PC-3 (cell line): ENCODE measurements around the gene HEPACAM2. TPM values are rescaled to one million over a fixed set of nuclear protein-coding genes. Genes with fewer than 3 reads are reported as not detected.

Source experiments
- ATAC-seq: fragments of 200-7000 bp; cut with Tn5 transposase; 2 replicates; pipeline ENCODE4 v1.9.1; 2020; ENCODE audit warnings: mild to moderate bottlenecking, moderate library complexity
- BruUV-seq: library from RNA; stranded (reverse); fragments of 400-500 nt; replicated peaks from 2 replicates; lab custom pipeline; 2021; lab: Mats Ljungman, UMichigan
- CTCF ChIA-PET: fragments of 300-600 bp; sonication (Branson Sonifier 250); formaldehyde crosslinking; loops from one replicate; lab custom pipeline; 2022; ENCODE audit warnings: antibody characterized with exemption; lab: Charles Lee
- POLR2A ChIA-PET: fragments of 300-600 bp; sonication (Branson Sonifier 250); formaldehyde crosslinking; loops from one replicate; lab custom pipeline; 2022; ENCODE audit warnings: antibody characterized with exemption; ENCODE audit not compliant: unreplicated experiment; lab: Charles Lee
- DNase-seq: peaks from one replicate; pipeline ENCODE4 v3.0.0-alpha.2; 2015
- H2AFZ ChIP-seq: fragments of 300-600 bp; sonication (generic); 2 replicates; pipeline ENCODE4 v1.6.0; 2016; ENCODE audit warnings: antibody characterized with exemption, low read length
- H3F3A ChIP-seq: fragments of 300-600 bp; sonication (generic); one replicate; pipeline ENCODE4 v1.6.0; 2017; ENCODE audit warnings: antibody characterized with exemption, low read length, control low read depth, mild to moderate bottlenecking; ENCODE audit not compliant: unreplicated experiment
- H3K27ac ChIP-seq: fragments of 300-600 bp; sonication (generic); 2 replicates; pipeline ENCODE4 v1.5.1; 2016; ENCODE audit warnings: mild to moderate bottlenecking, low read length
- H3K27me3 ChIP-seq: fragments of 300-600 bp; sonication (generic); 2 replicates; pipeline ENCODE4 v1.6.1; 2016; ENCODE audit warnings: low read length, mixed read lengths
- H3K36me3 ChIP-seq: fragments of 300-600 bp; sonication (generic); 2 replicates; pipeline ENCODE4 v1.6.1; 2016; ENCODE audit warnings: low read depth, mixed run types, low read length, mixed read lengths
- H3K4me1 ChIP-seq: fragments of 300-600 bp; sonication (generic); 2 replicates; pipeline ENCODE4 v1.5.1; 2016; ENCODE audit warnings: low read length; ENCODE audit not compliant: insufficient read depth
- H3K4me2 ChIP-seq: fragments of 300-600 bp; sonication (generic); 2 replicates; pipeline ENCODE4 v1.6.0; 2016; ENCODE audit warnings: low read length
- H3K4me3 ChIP-seq: fragments of 300-600 bp; sonication (generic); 2 replicates; pipeline ENCODE4 v1.5.1; 2016; ENCODE audit warnings: mild to moderate bottlenecking, low read length, mixed read lengths
- H3K79me2 ChIP-seq: fragments of 300-600 bp; sonication (generic); 2 replicates; pipeline ENCODE4 v1.6.1; 2017; ENCODE audit warnings: low read length, mixed read lengths
- H3K9ac ChIP-seq: fragments of 300-600 bp; sonication (generic); 2 replicates; pipeline ENCODE4 v1.6.0; 2016; ENCODE audit warnings: mild to moderate bottlenecking, low read length
- H3K9me2 ChIP-seq: fragments of 300-600 bp; sonication (generic); replicated peaks from 2 replicates; pipeline ENCODE4 v1.6.1; 2016; ENCODE audit warnings: mixed run types, low read length, mixed read lengths
- H3K9me3 ChIP-seq: fragments of 300-600 bp; sonication (generic); 2 replicates; pipeline ENCODE4 v1.6.1; 2016; ENCODE audit warnings: low read length, mixed read lengths
- H4K20me1 ChIP-seq: fragments of 300-600 bp; sonication (generic); 2 replicates; pipeline ENCODE4 v1.6.1; 2016; ENCODE audit warnings: low read length, mixed read lengths
- CTCF ChIP-seq: fragments of 300-600 bp; sonication (generic); conservative IDR thresholded peaks from 2 replicates; pipeline ENCODE4 v1.5.1; 2017; ENCODE audit warnings: antibody characterized with exemption, low read depth, mild to moderate bottlenecking, low read length
- EZH2 ChIP-seq: fragments of 300-600 bp; sonication (generic); IDR thresholded peaks from one replicate; pipeline ENCODE4 v1.6.1; 2017; ENCODE audit warnings: antibody characterized with exemption, mild to moderate bottlenecking, low read length; ENCODE audit not compliant: unreplicated experiment
- EZH2phosphoT487 ChIP-seq: fragments of 300-600 bp; sonication (generic); IDR thresholded peaks from 2 replicates; pipeline ENCODE4 v1.6.1; 2018; ENCODE audit warnings: mild to moderate bottlenecking, antibody characterized with exemption, low read length, borderline replicate concordance
- intact Hi-C: fragments of 100-400 bp; cut with micrococcal nuclease; formaldehyde crosslinking; loops from 2 replicates; pipeline ENCODE4 v1.9.0; 2023
- total RNA-seq: library from RNA; depleted of rRNA; stranded (reverse); fragments of >200 nt; gene quantifications from 2 replicates; pipeline ENCODE4 v1.2.3, GENCODE V29; 2014

Gene HEPACAM2
- total RNA-seq, 1 experiment from 2014 or later: not detected

GRCh38 chr7:93218997-93219827 is 7.1 kb downstream of the HEPACAM2 start:
- Histone ChIP-seq H4K20me1 (no peaks in the 10 kb centered on the region), H3K27ac (no peak overlapping the region), H3K79me2 (no peaks in the 10 kb centered on the region), H3K9ac (no peak overlapping the region), H2AFZ (no peak overlapping the region), H3K4me3 (no peak overlapping the region), H3K36me3 (no peaks in the 10 kb centered on the region), H3K9me2 (no peaks in the 10 kb centered on the region), H3K4me2 (no peak overlapping the region), H3K9me3 (no peaks in the 10 kb centered on the region), H3F3A (no peaks in the 10 kb centered on the region), H3K4me1 (no peaks in the 10 kb centered on the region), H3K27me3 (peaks cover 5% of the 10 kb centered on the region; the same call in 1 of the 2 replicates)
- intact Hi-C loops: no loop called here
- TF ChIP-seq CTCF (no peak), EZH2phosphoT487 (no peak), EZH2 (no peak)
- BruUV-seq: no TSS peak
- CTCF ChIA-PET: no interaction called here
- POLR2A ChIA-PET: no interaction called here
- no peak for ATAC-seq
- DNase-seq: no peak

DNA sequence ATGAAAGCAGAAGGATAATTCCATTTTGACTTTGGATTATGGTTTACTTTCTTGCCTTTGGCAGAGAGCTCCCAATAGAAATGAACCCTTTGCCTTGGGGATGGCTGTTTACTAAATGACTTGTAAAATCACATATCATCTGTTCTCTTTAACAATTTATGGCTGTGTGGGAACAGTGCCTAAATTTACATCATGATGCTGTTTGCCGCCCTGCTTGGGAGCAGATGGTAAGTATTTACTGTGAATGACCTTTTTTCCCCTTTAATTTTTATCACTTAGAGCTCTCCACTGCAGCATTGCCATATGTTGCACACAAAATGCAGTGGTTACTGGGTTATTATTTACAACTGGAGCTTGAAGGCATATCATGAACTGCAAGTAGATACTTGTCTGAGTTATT is 13.4 kb downstream of the HEPACAM2 start:
- DNase-seq (no peak), ATAC-seq (peak; percentile 39)
- no peaks in the 10 kb centered on the region for H3F3A ChIP-seq
- H3K9ac ChIP-seq: no peak overlapping the region
- H3K9me3 ChIP-seq: no peaks in the 10 kb centered on the region
- H3K27me3 ChIP-seq: peaks cover 16% of the 10 kb centered on the region; the same call in 1 of the 2 replicates
- H3K27ac ChIP-seq: no peak overlapping the region
- no peak overlapping the region for H2AFZ ChIP-seq
- no peaks in the 10 kb centered on the region for H3K9me2 ChIP-seq
- intact Hi-C loops: no loop called here
- CTCF ChIA-PET: no interaction called here
- no peaks in the 10 kb centered on the region for H3K36me3 ChIP-seq
- no peak overlapping the region for H3K4me2 ChIP-seq
- H3K4me3 ChIP-seq: no peak overlapping the region
- no peaks in the 10 kb centered on the region for H4K20me1 ChIP-seq
- TF ChIP-seq EZH2phosphoT487 (no peak), CTCF (no peak), EZH2 (no peak)
- POLR2A ChIA-PET: no interaction called here
- H3K4me1 ChIP-seq: no peaks in the 10 kb centered on the region
- BruUV-seq: no TSS peak
- no peaks in the 10 kb centered on the region for H3K79me2 ChIP-seq

GRCh38 chr7:93211228-93211818 is 14.9 kb downstream of the HEPACAM2 start:
- CTCF ChIA-PET: no interaction called here
- no peak for TF ChIP-seq EZH2
- TF ChIP-seq EZH2phosphoT487: no peak
- TF ChIP-seq CTCF: no peak

More at GRCh38 chr7:93211228-93211818, 14.9 kb downstream of the HEPACAM2 start:
- DNase-seq: no peak
- Histone ChIP-seq H3K9me3 (no peaks in the 10 kb centered on the region), H3K9ac (no peak overlapping the region), H4K20me1 (no peaks in the 10 kb centered on the region), H3K27me3 (peaks cover 16% of the 10 kb centered on the region; the same call in 1 of the 2 replicates), H2AFZ (no peak overlapping the region), H3F3A (no peaks in the 10 kb centered on the region), H3K79me2 (no peaks in the 10 kb centered on the region), H3K4me1 (no peaks in the 10 kb centered on the region), H3K36me3 (no peaks in the 10 kb centered on the region), H3K4me2 (no peak overlapping the region), H3K27ac (no peak overlapping the region), H3K4me3 (no peak overlapping the region), H3K9me2 (no peaks in the 10 kb centered on the region)
- intact Hi-C loops: no loop called here
- no TSS peak for BruUV-seq
- no peak for ATAC-seq
- POLR2A ChIA-PET: no interaction called here
